IMR-90 (cell line): Measurements from ENCODE around the gene HOXB7. TPM values are rescaled to one million over a fixed set of nuclear protein-coding genes. Genes with fewer than 3 reads are reported as not detected.

Experiments used
- ATAC-seq: fragments of 200-7000 bp; cut with Tn5 transposase; 2 replicates; pipeline ENCODE4 v1.9.1; 2020; ENCODE audit warnings: low read depth, mild to moderate bottlenecking, moderate library complexity
- BruUV-seq: library from RNA; stranded (reverse); fragments of 400-500 nt; replicated peaks from 2 replicates; lab custom pipeline; 2021; lab: Mats Ljungman, UMichigan
- CTCF ChIA-PET: fragments of 300-600 bp; formaldehyde crosslinking; extraction: SDS; loops from one replicate; lab custom pipeline; 2021; ENCODE audit warnings: antibody characterized with exemption; lab: Yijun Ruan, JAX
- POLR2A ChIA-PET: fragments of 300-600 bp; sonication (Branson Sonifier 250); formaldehyde crosslinking; loops from one replicate; lab custom pipeline; 2022; ENCODE audit warnings: antibody characterized with exemption; ENCODE audit not compliant: unreplicated experiment; lab: Charles Lee
- DNase-seq: peaks from one replicate; pipeline ENCODE4 v3.0.0; 2013
- H2AFZ ChIP-seq: replicated peaks from 2 replicates; pipeline ENCODE3; 2013; ENCODE audit warnings: low read length, mild to moderate bottlenecking; ENCODE audit not compliant: poor library complexity
- H2AK5ac ChIP-seq: 2 replicates; pipeline ENCODE4 v1.6.1; 2013; ENCODE audit warnings: low read depth, low read length, inconsistent platforms
- H2AK9ac ChIP-seq: replicated peaks from 2 replicates; pipeline ENCODE3; 2013; ENCODE audit warnings: mild to moderate bottlenecking, low read depth, low read length, moderate library complexity; ENCODE audit not compliant: poor library complexity
- H2BK120ac ChIP-seq: 2 replicates; pipeline ENCODE4 v1.6.1; 2013; ENCODE audit warnings: low read depth, low read length, inconsistent platforms
- H2BK15ac ChIP-seq: 3 replicates; pipeline ENCODE4 v1.6.1; 2013; ENCODE audit warnings: low read depth, low read length, inconsistent platforms
- H2BK20ac ChIP-seq: 2 replicates; pipeline ENCODE4 v1.6.1; 2013; ENCODE audit warnings: low read depth, mild to moderate bottlenecking, inconsistent platforms, low read length, moderate library complexity
- H2BK5ac ChIP-seq: 2 replicates; pipeline ENCODE4 v1.6.1; 2013; ENCODE audit warnings: mild to moderate bottlenecking, low read depth, low read length, inconsistent platforms; ENCODE audit not compliant: poor library complexity, severe bottlenecking
- H3K14ac ChIP-seq: replicated peaks from 2 replicates; pipeline ENCODE4 v1.6.1; 2013; ENCODE audit warnings: low read depth, low read length, inconsistent platforms
- H3K18ac ChIP-seq: 2 replicates; pipeline ENCODE4 v1.6.1; 2013; ENCODE audit warnings: low read depth, low read length, control low read depth
- H3K23ac ChIP-seq: 2 replicates; pipeline ENCODE4 v1.6.1; 2013; ENCODE audit warnings: low read depth, low read length, inconsistent platforms
- H3K27ac ChIP-seq: 2 replicates; pipeline ENCODE4 v1.5.1; 2013; ENCODE audit warnings: mild to moderate bottlenecking, control low read depth, low read length; ENCODE audit not compliant: insufficient read depth
- H3K27me3 ChIP-seq: 2 replicates; pipeline ENCODE4 v1.6.1; 2013; ENCODE audit warnings: low read length; ENCODE audit not compliant: control insufficient read depth, insufficient read depth
- H3K36me3 ChIP-seq: 2 replicates; pipeline ENCODE4 v1.6.1; 2013; ENCODE audit warnings: low read length, mixed read lengths; ENCODE audit not compliant: control insufficient read depth, insufficient read depth
- H3K4ac ChIP-seq: 2 replicates; pipeline ENCODE4 v1.6.1; 2013; ENCODE audit warnings: low read depth, low read length, inconsistent platforms
- H3K4me1 ChIP-seq: 2 replicates; pipeline ENCODE4 v1.6.1; 2013; ENCODE audit warnings: low read length, mixed read lengths; ENCODE audit not compliant: control insufficient read depth, insufficient read depth
- H3K4me2 ChIP-seq: 2 replicates; pipeline ENCODE4 v1.6.1; 2013; ENCODE audit warnings: low read depth, mild to moderate bottlenecking, control low read depth, low read length, moderate library complexity
- H3K4me3 ChIP-seq: 2 replicates; pipeline ENCODE4 v1.5.1; 2013; ENCODE audit warnings: low read depth, mild to moderate bottlenecking, control low read depth, low read length, moderate library complexity; ENCODE audit not compliant: insufficient read depth
- H3K56ac ChIP-seq: 2 replicates; pipeline ENCODE4 v1.6.1; 2013; ENCODE audit warnings: low read length, inconsistent platforms; ENCODE audit not compliant: insufficient read depth; ENCODE audit errors: extremely low read depth
- H3K79me1 ChIP-seq, 2 experiments: 2 replicates each; pipeline ENCODE4 v1.6.1; 2013; ENCODE audit warnings: low read length in 2 of 2, inconsistent platforms in 1 of 2, low read depth in 1 of 2
- H3K9ac ChIP-seq: 2 replicates; pipeline ENCODE4 v1.6.1; 2013; ENCODE audit warnings: low read depth, low read length, control low read depth
- H3K9me1 ChIP-seq: 2 replicates; pipeline ENCODE4 v1.6.1; 2013; ENCODE audit warnings: low read length, inconsistent platforms; ENCODE audit not compliant: insufficient read depth
- H3K9me3 ChIP-seq: 2 replicates; pipeline ENCODE4 v1.6.1; 2013; ENCODE audit warnings: low read length; ENCODE audit not compliant: control insufficient read depth, insufficient read depth
- H4K20me1 ChIP-seq: 2 replicates; pipeline ENCODE4 v1.6.1; 2013; ENCODE audit warnings: low read length, inconsistent platforms; ENCODE audit not compliant: insufficient read depth
- H4K5ac ChIP-seq: 2 replicates; pipeline ENCODE4 v1.6.1; 2013; ENCODE audit warnings: mild to moderate bottlenecking, low read depth, low read length, control low read depth
- H4K8ac ChIP-seq, 2 experiments: 2 replicates each; pipeline ENCODE4 v1.6.1; 2013; ENCODE audit warnings: low read depth in 2 of 2, low read length in 2 of 2, control low read depth in 1 of 2, inconsistent platforms in 1 of 2
- H4K91ac ChIP-seq: 2 replicates; pipeline ENCODE4 v1.6.1; 2013; ENCODE audit warnings: low read depth, low read length, inconsistent platforms; ENCODE audit not compliant: insufficient read depth
- BHLHE40 ChIP-seq: fragments of 150-350 bp; IDR thresholded peaks from 2 replicates; pipeline ENCODE4 v1.6.1; 2016; ENCODE audit warnings: mild to moderate bottlenecking, low read depth, low read length
- CEBPB ChIP-seq: IDR thresholded peaks from 2 replicates; pipeline ENCODE4 v1.6.1; 2012; ENCODE audit warnings: low read depth, low read length, improper control_type of control experiment
- CTCF ChIP-seq: conservative IDR thresholded peaks from 2 replicates; pipeline ENCODE4 v1.5.1; 2012; ENCODE audit warnings: mild to moderate bottlenecking, low read depth, low read length, improper control_type of control experiment
- FOS ChIP-seq: fragments of 150-350 bp; IDR thresholded peaks from 2 replicates; pipeline ENCODE4 v1.6.1; 2016; ENCODE audit warnings: low read depth, low read length
- MXI1 ChIP-seq: IDR thresholded peaks from 2 replicates; pipeline ENCODE4 v1.6.1; 2012; ENCODE audit warnings: low read depth, mild to moderate bottlenecking, low read length, moderate library complexity, borderline replicate concordance
- NFE2L2 ChIP-seq: fragments of 150-350 bp; IDR thresholded peaks from 2 replicates; pipeline ENCODE4 v1.6.1; 2016; ENCODE audit warnings: low read depth, mild to moderate bottlenecking, low read length
- RAD21 ChIP-seq: IDR thresholded peaks from 2 replicates; pipeline ENCODE4 v1.6.1; 2012; ENCODE audit warnings: low read length, improper control_type of control experiment
- RCOR1 ChIP-seq: IDR thresholded peaks from 2 replicates; pipeline ENCODE4 v1.6.1; 2012; ENCODE audit warnings: mild to moderate bottlenecking, low read length, improper control_type of control experiment; ENCODE audit not compliant: insufficient replicate concordance
- RFX5 ChIP-seq: IDR thresholded peaks from 2 replicates; pipeline ENCODE4 v1.8.0; 2012; ENCODE audit warnings: low read depth, mild to moderate bottlenecking, low read length, moderate library complexity
- WGBS, 2 experiments: methylation state at CpG; one replicate each; pipeline versions ENCODE4 v1.1.5 to v1.1.7; 2013; ENCODE audit warnings: missing lambda C conversion rate in 2 of 2; ENCODE audit not compliant: insufficient read length in 1 of 2; ENCODE audit errors: extremely low coverage in 2 of 2; 5-methylcytosine and 5-hydroxymethylcytosine counted together
- dilution Hi-C: fragments of 300-500 bp; cut with HindIII; formaldehyde crosslinking; loops from one replicate; pipeline ENCODE4 v1.14.3; 2018; ENCODE audit warnings: low sequenced_read_pairs; ENCODE audit not compliant: unreplicated experiment
- in situ Hi-C: fragments of 300-500 bp; cut with MboI; formaldehyde crosslinking; loops from 3 replicates; pipeline ENCODE4 v1.14.3; 2019; ENCODE audit warnings: low sequenced_read_pairs, inconsistent platforms, mixed read lengths
- intact Hi-C: fragments of 100-400 bp; cut with micrococcal nuclease; formaldehyde crosslinking; loops from 2 replicates; pipeline ENCODE4 v1.10.0; 2022
- polyA plus RNA-seq, 3 experiments: library from polyadenylated mRNA; depleted of rRNA; stranded (reverse); fragments of >200 nt; gene quantifications; 2 replicates each; pipeline ENCODE4 v1.2.3, GENCODE V29; 2012; ENCODE audit warnings: low replicate concordance in 1 of 3
- total RNA-seq: library from RNA; depleted of rRNA; stranded (reverse); fragments of >200 nt; gene quantifications from 2 replicates; pipeline ENCODE4 v1.2.3, GENCODE V29; 2012
- TF ChIP-seq, protein P1 (sequence below): fragments of 150-350 bp; IDR thresholded peaks from 2 replicates; pipeline ENCODE4 v1.6.1; 2017; ENCODE audit warnings: mild to moderate bottlenecking, antibody characterized with exemption, low read length, low read depth

Gene HOXB7
- total and polyA plus RNA-seq, 2 of the 4 experiments (the other 2 are of a cell fraction) = 1.8 to 6.7 TPM

DNA sequence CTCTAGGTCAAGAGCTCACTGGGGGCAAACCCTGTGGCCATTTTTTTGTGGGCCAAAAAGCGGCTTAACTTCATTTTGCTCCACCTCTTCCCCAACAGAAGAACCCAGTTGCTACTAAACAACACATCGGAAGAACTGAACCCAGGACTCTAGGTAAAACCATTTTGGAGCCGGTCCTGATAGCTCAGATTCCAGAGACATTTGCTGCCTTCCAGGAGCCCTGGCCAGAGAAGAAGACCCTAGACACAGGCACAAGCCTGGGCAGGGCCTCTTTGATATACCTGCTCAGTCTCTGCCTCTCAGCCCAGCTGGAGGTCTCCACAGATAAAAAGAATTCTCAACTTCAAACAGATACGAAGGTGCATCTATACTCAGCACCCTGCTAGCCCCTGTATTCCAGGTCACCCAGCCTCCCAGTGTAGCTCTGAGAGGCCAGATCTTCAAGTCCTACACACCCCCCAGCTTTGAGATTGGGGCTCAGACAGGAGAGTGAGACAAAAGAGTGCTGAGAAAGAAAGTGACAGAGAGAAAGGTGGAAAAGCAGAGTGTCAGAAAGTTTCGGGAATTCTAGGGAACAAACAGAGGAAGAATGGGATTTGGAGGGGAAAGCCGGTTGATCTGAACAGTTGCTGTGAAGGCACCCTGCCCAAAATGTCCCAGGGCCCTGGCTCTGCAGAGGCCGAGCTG is 21.9 kb upstream of the HOXB7 start:
- Histone ChIP-seq H3K4ac (no peak overlapping the region), H3K9me1 (no peaks in the 10 kb centered on the region), H3K9ac (no peak overlapping the region), H4K5ac (no peak overlapping the region), H4K8ac (no peak overlapping the region), H3K9me3 (peaks cover 37% of the 10 kb centered on the region), H2AK9ac (no peak overlapping the region), H3K4me3 (no peak overlapping the region), H3K23ac (no peak overlapping the region), H3K56ac (no peak overlapping the region), H3K36me3 (no peaks in the 10 kb centered on the region), H4K20me1 (peaks cover 3% of the 10 kb centered on the region; the same call in 1 of the 2 replicates), H3K14ac (no peak overlapping the region), H2BK5ac (no peak overlapping the region), H2AK5ac (no peak overlapping the region), H3K4me1 (no peaks in the 10 kb centered on the region), H4K91ac (no peak overlapping the region), H3K27ac (no peak overlapping the region), H2BK120ac (no peak overlapping the region), H3K27me3 (peaks cover 98% of the 10 kb centered on the region), H2BK20ac (no peak overlapping the region), H3K18ac (no peak overlapping the region), H3K79me1 (no peaks in the 10 kb centered on the region), H2AFZ (no peak overlapping the region), H2BK15ac (no peak overlapping the region), H3K4me2 (no peak overlapping the region)
- DNase-seq (no peak), ATAC-seq (no peak)
- intact Hi-C loops = no loop called here
- TF ChIP-seq CTCF = no peak
- TF ChIP-seq, protein P1, sequence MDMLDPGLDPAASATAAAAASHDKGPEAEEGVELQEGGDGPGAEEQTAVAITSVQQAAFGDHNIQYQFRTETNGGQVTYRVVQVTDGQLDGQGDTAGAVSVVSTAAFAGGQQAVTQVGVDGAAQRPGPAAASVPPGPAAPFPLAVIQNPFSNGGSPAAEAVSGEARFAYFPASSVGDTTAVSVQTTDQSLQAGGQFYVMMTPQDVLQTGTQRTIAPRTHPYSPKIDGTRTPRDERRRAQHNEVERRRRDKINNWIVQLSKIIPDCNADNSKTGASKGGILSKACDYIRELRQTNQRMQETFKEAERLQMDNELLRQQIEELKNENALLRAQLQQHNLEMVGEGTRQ = no peak
- no peak for TF ChIP-seq NFE2L2
- no peak for TF ChIP-seq BHLHE40
- no peak for TF ChIP-seq FOS
- TF ChIP-seq RCOR1 = no peak
- TF ChIP-seq CEBPB = no peak
- no peak for TF ChIP-seq MXI1
- TF ChIP-seq RAD21 = no peak
- TF ChIP-seq RFX5 = no peak
- in situ Hi-C loops = no loop called here
- no TSS peak for BruUV-seq
- ChIA-PET CTCF (no interaction called here), POLR2A (no interaction called here)
- WGBS, 2 experiments = 13% methylated on average over 2 of the region's 7 CpGs; no CpG with 5 or more reads in 1 of the 2 experiments
- dilution Hi-C loops = no loop called here
